MCF 10A (cell line): ENCODE measurements around the gene NPHP4. TPM values are rescaled to one million over a fixed set of nuclear protein-coding genes. Genes with fewer than 3 reads are reported as not detected.

ENCODE experiments used
- BruUV-seq: library from RNA; stranded (reverse); fragments of 400-500 nt; replicated peaks from 2 replicates; lab custom pipeline; 2021; lab: Mats Ljungman, UMichigan
- CTCF ChIA-PET: fragments of 300-600 bp; sonication (Branson Sonifier 250); formaldehyde crosslinking; extraction: SDS; loops from one replicate; lab custom pipeline; 2021; ENCODE audit warnings: antibody characterized with exemption, inconsistent platforms; lab: Yijun Ruan, JAX
- POLR2A ChIA-PET: fragments of 300-600, 350-650 bp; sonication (Branson Sonifier 250); formaldehyde crosslinking; extraction: SDS; loops from one replicate; lab custom pipeline; 2020; ENCODE audit warnings: antibody characterized with exemption, inconsistent platforms; lab: Yijun Ruan, JAX
- DNase-seq: peaks from one replicate; pipeline ENCODE4 v3.0.0-alpha.2; 2018; ENCODE audit not compliant: unreplicated experiment
- H3K27ac Mint-ChIP-seq: one replicate; pipeline ENCODE4 v1.8.0; 2022; ENCODE audit warnings: mild to moderate bottlenecking, low read depth, mixed read lengths; ENCODE audit not compliant: unreplicated experiment
- H3K27me3 Mint-ChIP-seq: one replicate; pipeline ENCODE4 v1.8.0; 2022; ENCODE audit warnings: mixed read lengths; ENCODE audit not compliant: insufficient read depth, unreplicated experiment
- H3K36me3 Mint-ChIP-seq: one replicate; pipeline ENCODE4 v1.8.0; 2022; ENCODE audit warnings: mild to moderate bottlenecking, moderate library complexity, mixed read lengths; ENCODE audit not compliant: insufficient read depth, unreplicated experiment
- H3K4me1 Mint-ChIP-seq: one replicate; pipeline ENCODE4 v1.8.0; 2022; ENCODE audit warnings: mixed read lengths; ENCODE audit not compliant: insufficient read depth, unreplicated experiment
- H3K4me3 Mint-ChIP-seq: one replicate; pipeline ENCODE4 v1.8.0; 2022; ENCODE audit warnings: mild to moderate bottlenecking, moderate library complexity, mixed read lengths; ENCODE audit not compliant: unreplicated experiment
- H3K9me3 Mint-ChIP-seq: one replicate; pipeline ENCODE4 v1.8.0; 2022; ENCODE audit warnings: mixed read lengths; ENCODE audit not compliant: unreplicated experiment
- intact Hi-C: fragments of 100-400 bp; cut with micrococcal nuclease; formaldehyde crosslinking; loops from 2 replicates; pipeline ENCODE4 v1.14.1; 2022
- total RNA-seq: library from RNA; stranded (reverse); gene quantifications from 2 replicates; pipeline ENCODE4 v1.2.3, GENCODE V29; 2022
- TF ChIP-seq, protein P1 (sequence below): fragments of 200-600 bp; IDR thresholded peaks from one replicate; pipeline ENCODE4 v1.8.0; 2022; ENCODE audit warnings: antibody characterized with exemption, mild to moderate bottlenecking; ENCODE audit not compliant: unreplicated experiment

Gene NPHP4
- total RNA-seq, 1 experiment from 2014 or later = 14.4 TPM

DNA sequence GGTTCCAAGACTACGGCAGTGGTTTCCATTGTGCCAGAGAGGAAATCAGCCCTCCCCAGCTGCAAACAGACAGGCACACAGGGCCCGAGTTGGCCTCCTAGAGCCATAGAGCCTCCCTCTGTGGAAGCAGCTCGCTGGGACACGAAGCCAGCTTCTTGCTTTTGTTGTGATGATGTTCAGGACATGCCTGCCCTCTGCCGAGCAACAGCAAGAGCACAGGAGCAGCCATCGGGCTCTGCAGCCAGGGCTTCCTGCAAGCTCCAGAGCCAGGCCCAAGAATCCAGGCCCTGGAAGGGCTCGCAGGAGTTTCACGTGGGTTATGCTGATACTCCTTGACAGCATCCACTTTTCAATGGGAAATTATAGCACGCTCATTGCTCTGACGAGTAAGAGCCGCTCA, 18.5 kb downstream of the NPHP4 start:
- Mint-ChIP-seq H3K27ac (no peak overlapping the region), H3K4me1 (peaks cover under 1% of the 10 kb centered on the region), H3K9me3 (no peaks in the 10 kb centered on the region), H3K36me3 (peaks cover 24% of the 10 kb centered on the region), H3K4me3 (no peak overlapping the region), H3K27me3 (no peaks in the 10 kb centered on the region)
- ChIA-PET CTCF (interaction anchor here (0.7 to 1.5 kb wide), 2 partner anchors 58 to 380 kb away, joined by 4 to 6 read pairs; no protein-coding TSS in a partner anchor), POLR2A (no interaction called here)
- BruUV-seq = no TSS peak
- DNase-seq = no peak
- TF ChIP-seq, protein P1, sequence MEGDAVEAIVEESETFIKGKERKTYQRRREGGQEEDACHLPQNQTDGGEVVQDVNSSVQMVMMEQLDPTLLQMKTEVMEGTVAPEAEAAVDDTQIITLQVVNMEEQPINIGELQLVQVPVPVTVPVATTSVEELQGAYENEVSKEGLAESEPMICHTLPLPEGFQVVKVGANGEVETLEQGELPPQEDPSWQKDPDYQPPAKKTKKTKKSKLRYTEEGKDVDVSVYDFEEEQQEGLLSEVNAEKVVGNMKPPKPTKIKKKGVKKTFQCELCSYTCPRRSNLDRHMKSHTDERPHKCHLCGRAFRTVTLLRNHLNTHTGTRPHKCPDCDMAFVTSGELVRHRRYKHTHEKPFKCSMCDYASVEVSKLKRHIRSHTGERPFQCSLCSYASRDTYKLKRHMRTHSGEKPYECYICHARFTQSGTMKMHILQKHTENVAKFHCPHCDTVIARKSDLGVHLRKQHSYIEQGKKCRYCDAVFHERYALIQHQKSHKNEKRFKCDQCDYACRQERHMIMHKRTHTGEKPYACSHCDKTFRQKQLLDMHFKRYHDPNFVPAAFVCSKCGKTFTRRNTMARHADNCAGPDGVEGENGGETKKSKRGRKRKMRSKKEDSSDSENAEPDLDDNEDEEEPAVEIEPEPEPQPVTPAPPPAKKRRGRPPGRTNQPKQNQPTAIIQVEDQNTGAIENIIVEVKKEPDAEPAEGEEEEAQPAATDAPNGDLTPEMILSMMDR = no peak
- intact Hi-C loops = no loop called here

DNA sequence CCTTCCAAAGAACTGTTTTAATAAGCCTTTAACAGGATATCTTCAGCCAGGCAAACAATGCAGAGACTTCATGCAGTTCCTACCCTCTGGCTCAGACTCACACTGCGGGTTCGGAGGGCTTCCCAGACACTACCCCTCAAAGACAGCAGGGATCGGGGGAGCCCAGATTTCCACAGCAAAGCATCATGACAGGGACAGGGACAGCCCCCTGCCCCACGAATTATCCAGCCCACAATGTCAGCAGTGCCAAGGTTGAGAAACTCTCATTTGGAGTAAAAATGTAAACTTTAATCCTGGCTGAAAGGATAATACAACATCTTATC, 20.1 kb downstream of the NPHP4 start:
- H3K27me3 Mint-ChIP-seq = no peaks in the 10 kb centered on the region
- peaks cover 33% of the 10 kb centered on the region for H3K36me3 Mint-ChIP-seq
- H3K27ac Mint-ChIP-seq = no peak overlapping the region
- CTCF ChIA-PET = no interaction called here
- no peaks in the 10 kb centered on the region for H3K4me1 Mint-ChIP-seq
- BruUV-seq = no TSS peak
- intact Hi-C loops = no loop called here
- POLR2A ChIA-PET = no interaction called here
- no peaks in the 10 kb centered on the region for H3K9me3 Mint-ChIP-seq
- DNase-seq = no peak
- no peak overlapping the region for H3K4me3 Mint-ChIP-seq
- TF ChIP-seq, protein P1 = no peak

DNA sequence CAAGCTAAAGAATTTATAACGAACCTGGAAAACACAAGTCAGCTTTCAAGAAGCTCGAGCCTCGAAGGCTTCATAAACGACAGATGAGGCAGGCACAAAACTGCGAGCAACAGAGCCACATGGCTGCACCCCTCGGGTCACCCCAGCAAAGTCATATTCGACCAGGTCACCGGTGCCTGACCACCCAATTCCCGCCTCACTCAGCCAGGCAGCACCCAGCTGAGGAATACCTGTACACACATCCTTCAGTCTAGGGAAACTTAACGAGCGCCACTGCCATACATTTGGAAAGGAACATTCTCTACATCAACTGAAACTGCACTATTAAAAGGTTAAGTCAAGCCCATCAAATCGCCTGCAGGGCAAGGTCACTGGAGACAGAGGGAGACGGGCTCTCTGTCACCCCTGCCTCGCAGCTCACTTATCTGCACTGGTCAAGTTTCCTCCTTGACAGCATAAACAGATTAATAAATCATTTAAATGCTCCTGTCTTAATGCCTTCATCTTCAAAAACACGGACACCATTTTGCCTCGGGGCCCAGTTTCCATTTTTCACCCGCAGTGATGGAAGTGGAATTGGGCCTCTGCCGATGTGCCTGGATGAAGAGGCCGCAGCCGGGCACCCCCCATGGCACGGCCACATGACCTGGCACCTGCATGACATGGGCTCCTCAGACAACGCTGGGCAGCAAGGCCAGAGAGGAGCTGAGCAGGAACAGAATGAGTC, 20.6 kb downstream of the NPHP4 start:
- Mint-ChIP-seq H3K4me3 (no peak overlapping the region), H3K27ac (peak overlapping the region; percentile 35), H3K36me3 (peaks cover 33% of the 10 kb centered on the region), H3K4me1 (no peaks in the 10 kb centered on the region), H3K9me3 (no peaks in the 10 kb centered on the region), H3K27me3 (no peaks in the 10 kb centered on the region)
- no peak for DNase-seq
- BruUV-seq = no TSS peak
- CTCF ChIA-PET = interaction anchor here (0.6 kb wide), 1 partner anchor 100 kb away, joined by 3 read pairs; no protein-coding TSS in a partner anchor
- intact Hi-C loops = no loop called here
- POLR2A ChIA-PET = no interaction called here
- TF ChIP-seq, protein P1 = no peak

DNA sequence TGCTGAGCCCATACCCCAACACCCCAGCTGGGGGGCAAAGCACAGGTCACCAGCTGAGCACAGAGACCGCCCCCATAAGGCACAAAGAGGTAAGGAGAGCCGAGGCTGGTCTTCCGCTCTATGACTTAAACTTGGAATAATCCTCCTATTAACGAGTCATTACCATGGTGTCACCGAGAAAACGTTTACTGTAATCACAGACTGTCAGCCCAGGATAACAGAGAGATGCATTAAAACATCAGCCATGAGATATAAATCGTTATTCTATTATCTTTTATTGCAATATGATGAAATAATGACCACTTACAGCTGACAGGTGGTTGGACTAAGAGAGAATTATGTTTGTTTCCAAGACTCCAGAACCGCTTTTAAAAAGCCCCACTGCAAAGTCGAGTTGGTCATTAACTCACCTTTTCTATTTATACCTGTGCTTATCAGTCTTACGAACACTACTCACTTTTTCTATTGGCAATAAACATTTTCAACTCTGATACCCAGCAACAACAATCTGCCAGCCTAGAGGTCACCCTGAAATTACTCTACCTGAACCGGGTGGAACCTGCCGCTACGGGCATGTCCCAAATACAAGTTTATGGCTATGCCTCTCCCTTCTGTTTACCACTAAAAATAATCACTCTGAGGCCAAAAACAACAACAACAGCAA, 21.5 kb downstream of the NPHP4 start:
- H3K4me1 Mint-ChIP-seq = no peaks in the 10 kb centered on the region
- intact Hi-C loops = no loop called here
- peaks cover 33% of the 10 kb centered on the region for H3K36me3 Mint-ChIP-seq

More for the DNA sequence above, 21.5 kb downstream of the NPHP4 start:
- Mint-ChIP-seq H3K4me3 (no peak overlapping the region), H3K27me3 (no peaks in the 10 kb centered on the region), H3K27ac (peak overlapping the region; percentile 35), H3K9me3 (no peaks in the 10 kb centered on the region)
- BruUV-seq = no TSS peak
- CTCF ChIA-PET = interaction anchor here (0.6 kb wide), 2 partner anchors 87 to 100 kb away, joined by 3 read pairs; no protein-coding TSS in a partner anchor
- TF ChIP-seq, protein P1 = no peak
- POLR2A ChIA-PET = no interaction called here
- DNase-seq = no peak
